Measurements from ENCODE around the gene TUBGCP3.

The TUBGCP3 gene

GRCh38 chr13:112449545-112449930, 138.4 kb downstream of the TUBGCP3 start:
- no peak overlapping the region for H2AFZ ChIP-seq (ENCODE audit: low read depth, low read length, severe bottlenecking)
- no peaks in the 10 kb centered on the region for H3K9me2 ChIP-seq (replicated peaks; ENCODE audit: insufficient read depth, low read length)
- H3K79me2 ChIP-seq (ENCODE audit: insufficient read depth, low read length): no peaks in the 10 kb centered on the region
- no peaks in the 10 kb centered on the region for H3K27me3 ChIP-seq (ENCODE audit: low read length)
- no peak overlapping the region for H3K4me2 ChIP-seq (ENCODE audit: low read depth, low read length, poor library complexity, severe bottlenecking)
- no peak for TF ChIP-seq CTCF (IDR thresholded peaks at IDR 0.05; ENCODE audit: insufficient read depth, low read length, poor library complexity, severe bottlenecking)
- no peak for TF ChIP-seq EZH2phosphoT487 (conservative IDR thresholded peaks at IDR 0.05; ENCODE audit: low read length)
- H3K36me3 ChIP-seq (ENCODE audit: low read length): no peaks in the 10 kb centered on the region
- H3F3A ChIP-seq (ENCODE audit: insufficient read depth): no peaks in the 10 kb centered on the region
- no peaks in the 10 kb centered on the region for H3K9me3 ChIP-seq (ENCODE audit: insufficient read depth, low read length)
- H3K27ac ChIP-seq (ENCODE audit: low read depth, low read length): no peak overlapping the region
- H3K9ac ChIP-seq (ENCODE audit: low read length): no peak overlapping the region
- no peaks in the 10 kb centered on the region for H4K20me1 ChIP-seq (ENCODE audit: low read depth, low read length)
- H3K4me3 ChIP-seq (ENCODE audit: insufficient read depth, low read length, poor library complexity, severe bottlenecking): no peak overlapping the region

DNA sequence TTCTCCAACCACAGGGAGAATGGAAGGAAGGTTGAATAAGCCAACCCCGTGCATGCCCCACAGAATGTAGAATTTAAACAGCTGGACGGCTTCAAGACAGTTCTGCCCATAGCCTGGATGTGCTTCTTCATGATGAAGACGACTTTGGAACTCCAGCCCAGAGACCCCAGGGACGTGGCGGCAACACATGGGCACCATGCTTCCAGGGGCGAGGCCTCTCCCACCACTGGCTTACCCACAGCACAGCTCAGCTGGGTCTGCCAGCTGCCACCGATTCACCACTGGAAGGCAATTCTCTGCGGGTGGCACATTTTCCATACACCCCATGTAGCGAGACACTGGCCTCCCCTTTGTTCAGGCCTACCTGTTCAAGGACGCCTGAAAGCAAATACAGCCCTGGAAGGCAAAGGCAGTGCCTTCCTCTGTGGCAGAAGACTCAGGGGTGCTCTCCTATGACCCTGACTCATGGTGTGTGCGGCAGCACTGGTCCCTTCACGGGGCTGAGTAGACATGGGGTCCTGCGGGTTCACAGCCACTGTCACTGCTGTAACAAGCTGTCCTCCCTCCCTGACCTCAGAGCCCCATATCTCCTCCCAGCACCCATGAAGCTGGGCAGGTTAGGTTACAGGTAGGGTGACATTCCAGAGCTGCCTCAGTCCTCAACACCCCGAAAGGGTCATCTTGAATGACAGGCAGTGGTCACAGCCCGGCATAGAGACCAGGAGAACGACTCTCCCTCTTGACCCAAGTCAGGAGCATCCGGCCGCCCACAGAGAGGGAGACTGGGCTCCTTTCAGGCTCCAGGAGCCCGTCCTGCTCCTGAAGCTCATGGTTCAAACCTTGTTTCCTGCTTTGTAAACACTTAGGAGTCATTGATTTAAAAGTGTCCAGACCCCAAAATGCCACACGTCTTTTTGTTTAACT, 139.1 kb downstream of the TUBGCP3 start:
- Histone ChIP-seq H3F3A (ENCODE audit: insufficient read depth) (no peaks in the 10 kb centered on the region), H3K36me3 (ENCODE audit: low read length) (no peaks in the 10 kb centered on the region), H3K9me3 (ENCODE audit: insufficient read depth, low read length) (no peaks in the 10 kb centered on the region), H4K20me1 (ENCODE audit: low read depth, low read length) (no peaks in the 10 kb centered on the region), H2AFZ (ENCODE audit: low read depth, low read length, severe bottlenecking) (no peak overlapping the region), H3K4me2 (ENCODE audit: low read depth, low read length, poor library complexity, severe bottlenecking) (no peak overlapping the region), H3K9ac (ENCODE audit: low read length) (no peak overlapping the region), H3K27ac (ENCODE audit: low read depth, low read length) (no peak overlapping the region), H3K27me3 (ENCODE audit: low read length) (no peaks in the 10 kb centered on the region), H3K4me3 (ENCODE audit: insufficient read depth, low read length, poor library complexity, severe bottlenecking) (no peak overlapping the region), H3K79me2 (ENCODE audit: insufficient read depth, low read length) (no peaks in the 10 kb centered on the region), H3K9me2 (replicated peaks; ENCODE audit: insufficient read depth, low read length) (no peaks in the 10 kb centered on the region)
- TF ChIP-seq CTCF (IDR thresholded peaks at IDR 0.05; ENCODE audit: insufficient read depth, low read length, poor library complexity, severe bottlenecking) (no peak), EZH2phosphoT487 (conservative IDR thresholded peaks at IDR 0.05; ENCODE audit: low read length) (no peak)

- H3K27me3 ChIP-seq (ENCODE audit: low read length): no peaks in the 10 kb centered on the region
- H3K9me2 ChIP-seq (replicated peaks; ENCODE audit: insufficient read depth, low read length): no peaks in the 10 kb centered on the region
- no peaks in the 10 kb centered on the region for H4K20me1 ChIP-seq (ENCODE audit: low read depth, low read length)
- H3K9ac ChIP-seq (ENCODE audit: low read length): no peak overlapping the region
- no peaks in the 10 kb centered on the region for H3F3A ChIP-seq (ENCODE audit: insufficient read depth)
- H3K36me3 ChIP-seq (ENCODE audit: low read length): no peaks in the 10 kb centered on the region
- no peak overlapping the region for H3K27ac ChIP-seq (ENCODE audit: low read depth, low read length)
- no peak overlapping the region for H3K4me3 ChIP-seq (ENCODE audit: insufficient read depth, low read length, poor library complexity, severe bottlenecking)
- no peak overlapping the region for H3K4me2 ChIP-seq (ENCODE audit: low read depth, low read length, poor library complexity, severe bottlenecking)
- no peak overlapping the region for H2AFZ ChIP-seq (ENCODE audit: low read depth, low read length, severe bottlenecking)
- no peaks in the 10 kb centered on the region for H3K9me3 ChIP-seq (ENCODE audit: insufficient read depth, low read length)
- no peaks in the 10 kb centered on the region for H3K79me2 ChIP-seq (ENCODE audit: insufficient read depth, low read length)
- TF ChIP-seq EZH2phosphoT487 (conservative IDR thresholded peaks at IDR 0.05; ENCODE audit: low read length) (no peak), CTCF (IDR thresholded peaks at IDR 0.05; ENCODE audit: insufficient read depth, low read length, poor library complexity, severe bottlenecking) (no peak)
Observed at GRCh38 chr13:112447761-112448603, 140.0 kb downstream of the TUBGCP3 start.

Measured in SU-DHL-6 (cell line).